Thyroid gland (tissue), 4 donors: ENCODE data around the gene NME9. TPM values are rescaled to one million over a fixed set of nuclear protein-coding genes. Genes with fewer than 3 reads are reported as not detected.

Source experiments
- DNase-seq, 2 donors: peaks; one replicate each; pipeline ENCODE4 v3.0.0-alpha.2; 2019
- H3K27ac ChIP-seq, 3 donors: fragments of 200-600 bp; sonication (generic); 1 replicate in 2 of 3; 2 replicates in 1 of 3; pipeline ENCODE4 v1.5.1; 2016 to 2019; ENCODE audit warnings: mild to moderate bottlenecking in 1 of 3, moderate library complexity in 1 of 3
- H3K27me3 ChIP-seq: fragments of 200-600 bp; sonication (generic); one replicate; pipeline ENCODE4 v1.5.1; 2019
- H3K36me3 ChIP-seq, 2 donors: fragments of 200-600 bp; sonication (generic); one replicate each; pipeline ENCODE4 v1.5.1; 2016 to 2019
- H3K4me1 ChIP-seq, 2 donors: fragments of 200-600 bp; sonication (generic); one replicate each; pipeline ENCODE4 v1.5.1; 2017 to 2019
- H3K4me3 ChIP-seq, 3 donors: fragments of 200-600 bp; sonication (generic); replicated peaks in 1 of 3; 1 replicate in 2 of 3; 2 replicates in 1 of 3; pipeline ENCODE4 v1.5.1; 2016; ENCODE audit warnings: mild to moderate bottlenecking in 1 of 3
- H3K9me3 ChIP-seq: fragments of 200-600 bp; sonication (generic); one replicate; pipeline ENCODE4 v1.5.1; 2017
- POLR2A ChIP-seq, 2 donors: fragments of 450-650 bp; IDR thresholded peaks; one replicate each; pipeline ENCODE4 v1.6.1; 2017; ENCODE audit warnings: antibody characterized with exemption in 2 of 2, mild to moderate bottlenecking in 2 of 2, moderate library complexity in 1 of 2
- WGBS, 2 donors: methylation state at CpG; one replicate each; pipeline ENCODE4 v1.1.5; 2017; 5-methylcytosine and 5-hydroxymethylcytosine counted together
- intact Hi-C: fragments of 100-400 bp; cut with DNase I; formaldehyde crosslinking; loops from one replicate; pipeline ENCODE4 v1.15.1; 2023
- total RNA-seq, 4 donors: library from RNA; depleted of rRNA; stranded (reverse); fragments of >200 nt; gene quantifications; one replicate each; pipeline ENCODE4 v1.2.3, GENCODE V29; 2016
- TF ChIP-seq, protein P1 (sequence below), 6 experiments: fragments of 200-600 bp in 3 of 6; fragments of 450-650 bp in 3 of 6; sonication (generic) in 3 of 6; IDR thresholded peaks; one replicate each; pipeline ENCODE4 v1.5.1; 2016 to 2019; ENCODE audit warnings: antibody characterized with exemption in 6 of 6, mild to moderate bottlenecking in 2 of 6, inconsistent platforms in 1 of 6, moderate library complexity in 1 of 6

The NME9 gene
- total RNA-seq, 4 donors from 2014 or later = 1.3 to 2.7 (median 2.6) TPM; not detected in 1

DNA sequence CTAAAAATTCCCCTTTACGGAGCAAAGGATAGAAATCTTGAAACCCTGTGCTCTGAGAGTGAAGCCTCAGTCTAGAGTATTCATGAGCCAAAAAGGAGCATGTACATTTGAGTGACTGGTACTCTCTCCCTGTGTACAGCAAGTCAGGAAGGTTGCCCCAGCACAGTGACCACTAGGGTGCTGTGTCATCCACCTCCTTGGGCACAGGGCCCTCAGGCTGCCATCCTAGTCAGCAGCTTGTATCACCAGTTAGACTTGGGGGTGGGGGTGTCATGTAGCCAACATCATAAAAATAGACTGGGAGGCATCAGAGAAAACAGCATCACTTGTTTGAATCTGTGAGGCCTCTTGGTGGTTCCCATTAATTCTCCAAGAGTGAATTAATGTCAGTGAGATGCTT is 12.0 kb downstream of the NME9 start:
- WGBS, 2 donors = 90 to 97% methylated on average over 1 of the region's 1 CpG
- Histone ChIP-seq H3K27me3 (no peaks in the 10 kb centered on the region), H3K27ac (no peak overlapping the region), H3K36me3 (no peaks in the 10 kb centered on the region), H3K9me3 (no peaks in the 10 kb centered on the region), H3K4me3 (no peak overlapping the region), H3K4me1 (no peaks in the 10 kb centered on the region)
- no peak for TF ChIP-seq POLR2A (IDR thresholded peaks at IDR 0.05)
- TF ChIP-seq, protein P1, sequence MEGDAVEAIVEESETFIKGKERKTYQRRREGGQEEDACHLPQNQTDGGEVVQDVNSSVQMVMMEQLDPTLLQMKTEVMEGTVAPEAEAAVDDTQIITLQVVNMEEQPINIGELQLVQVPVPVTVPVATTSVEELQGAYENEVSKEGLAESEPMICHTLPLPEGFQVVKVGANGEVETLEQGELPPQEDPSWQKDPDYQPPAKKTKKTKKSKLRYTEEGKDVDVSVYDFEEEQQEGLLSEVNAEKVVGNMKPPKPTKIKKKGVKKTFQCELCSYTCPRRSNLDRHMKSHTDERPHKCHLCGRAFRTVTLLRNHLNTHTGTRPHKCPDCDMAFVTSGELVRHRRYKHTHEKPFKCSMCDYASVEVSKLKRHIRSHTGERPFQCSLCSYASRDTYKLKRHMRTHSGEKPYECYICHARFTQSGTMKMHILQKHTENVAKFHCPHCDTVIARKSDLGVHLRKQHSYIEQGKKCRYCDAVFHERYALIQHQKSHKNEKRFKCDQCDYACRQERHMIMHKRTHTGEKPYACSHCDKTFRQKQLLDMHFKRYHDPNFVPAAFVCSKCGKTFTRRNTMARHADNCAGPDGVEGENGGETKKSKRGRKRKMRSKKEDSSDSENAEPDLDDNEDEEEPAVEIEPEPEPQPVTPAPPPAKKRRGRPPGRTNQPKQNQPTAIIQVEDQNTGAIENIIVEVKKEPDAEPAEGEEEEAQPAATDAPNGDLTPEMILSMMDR (IDR thresholded peaks at IDR 0.05) = no peak
- intact Hi-C loops = no loop called here
- no peak for DNase-seq

DNA sequence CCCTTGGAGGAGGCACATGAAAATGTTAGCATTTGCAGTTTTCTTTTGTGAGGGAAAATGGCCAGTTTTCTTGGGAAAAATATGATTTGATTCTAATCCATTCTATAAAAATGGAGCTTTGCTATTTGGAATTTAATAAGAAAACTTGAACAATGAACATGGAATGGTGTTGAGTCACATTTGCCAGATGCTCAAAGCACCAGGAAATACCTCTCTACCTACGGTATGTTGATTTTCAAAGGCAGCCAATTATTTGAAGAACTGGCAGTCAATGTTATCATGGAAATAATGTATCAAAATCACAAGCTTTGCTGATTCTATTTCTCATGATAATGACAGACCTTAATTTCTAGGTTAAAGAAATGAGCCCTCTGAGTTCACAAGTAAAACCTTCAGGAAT is 14.9 kb downstream of the NME9 start:
- TF ChIP-seq, protein P1 (IDR thresholded peaks at IDR 0.05) = no peak
- TF ChIP-seq POLR2A (IDR thresholded peaks at IDR 0.05) = no peak
- Histone ChIP-seq H3K27me3 (no peaks in the 10 kb centered on the region), H3K9me3 (no peaks in the 10 kb centered on the region), H3K4me1 (no peaks in the 10 kb centered on the region), H3K4me3 (no peak overlapping the region), H3K36me3 (no peaks in the 10 kb centered on the region), H3K27ac (no peak overlapping the region)
- WGBS, 2 donors = 71 to 78% methylated on average over 1 of the region's 1 CpG
- intact Hi-C loops = no loop called here
- DNase-seq = no peak

DNA sequence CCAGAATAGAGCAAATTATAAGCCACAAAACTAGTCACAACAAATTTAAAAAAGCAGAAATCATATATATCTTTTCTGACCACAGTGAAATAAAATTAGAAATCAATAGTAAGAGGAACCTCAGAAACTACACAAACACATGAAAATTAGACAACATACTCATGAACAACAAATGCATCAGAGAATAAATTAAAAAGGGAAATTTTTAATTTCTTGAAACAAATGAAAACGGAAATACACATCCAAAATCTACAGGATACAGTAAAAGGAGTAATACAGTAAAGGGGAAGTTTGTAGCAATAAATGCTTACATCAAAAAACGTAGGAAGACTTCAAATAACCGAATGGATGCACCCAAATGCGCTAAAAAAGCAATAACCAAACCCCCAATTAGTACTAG is 19.2 kb downstream of the NME9 start:
- H3K9me3 ChIP-seq = no peaks in the 10 kb centered on the region
- no peaks in the 10 kb centered on the region for H3K27me3 ChIP-seq
- TF ChIP-seq POLR2A (IDR thresholded peaks at IDR 0.05) = no peak
- TF ChIP-seq, protein P1 (IDR thresholded peaks at IDR 0.05) = no peak
- intact Hi-C loops = no loop called here
- 80 to 86% methylated on average over 4 of the region's 4 CpGs for WGBS, 2 donors
- no peak for DNase-seq
- no peaks in the 10 kb centered on the region for H3K36me3 ChIP-seq
- H3K27ac ChIP-seq = no peak overlapping the region
- H3K4me1 ChIP-seq = no peaks in the 10 kb centered on the region
- H3K4me3 ChIP-seq = no peak overlapping the region

DNA sequence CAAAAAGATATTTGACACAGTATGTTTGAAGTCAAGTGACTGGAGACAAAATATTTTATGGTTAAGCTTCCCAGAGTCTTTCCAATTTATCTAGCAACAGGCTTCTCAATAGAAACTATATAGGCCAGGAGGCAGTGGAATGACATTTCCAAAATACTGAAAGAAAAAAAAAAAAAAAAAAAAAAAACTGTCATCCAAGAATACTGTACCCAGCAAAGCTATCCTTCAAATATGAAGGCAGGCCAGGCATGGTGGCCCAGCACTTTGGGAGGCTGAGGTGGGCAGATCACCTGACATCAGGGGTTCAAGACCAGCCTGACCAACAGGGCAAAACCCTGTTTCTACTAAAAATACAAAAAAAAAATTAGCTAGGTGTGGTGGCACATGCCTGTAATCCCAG is 20.9 kb downstream of the NME9 start:
- no peaks in the 10 kb centered on the region for H3K36me3 ChIP-seq
- H3K27ac ChIP-seq = no peak overlapping the region
- no peaks in the 10 kb centered on the region for H3K4me1 ChIP-seq
- TF ChIP-seq, protein P1 (IDR thresholded peaks at IDR 0.05) = no peak
- TF ChIP-seq POLR2A (IDR thresholded peaks at IDR 0.05) = no peak
- H3K9me3 ChIP-seq = no peaks in the 10 kb centered on the region
- no peaks in the 10 kb centered on the region for H3K27me3 ChIP-seq
- intact Hi-C loops = no loop called here
- DNase-seq = no peak
- no peak overlapping the region for H3K4me3 ChIP-seq

DNA sequence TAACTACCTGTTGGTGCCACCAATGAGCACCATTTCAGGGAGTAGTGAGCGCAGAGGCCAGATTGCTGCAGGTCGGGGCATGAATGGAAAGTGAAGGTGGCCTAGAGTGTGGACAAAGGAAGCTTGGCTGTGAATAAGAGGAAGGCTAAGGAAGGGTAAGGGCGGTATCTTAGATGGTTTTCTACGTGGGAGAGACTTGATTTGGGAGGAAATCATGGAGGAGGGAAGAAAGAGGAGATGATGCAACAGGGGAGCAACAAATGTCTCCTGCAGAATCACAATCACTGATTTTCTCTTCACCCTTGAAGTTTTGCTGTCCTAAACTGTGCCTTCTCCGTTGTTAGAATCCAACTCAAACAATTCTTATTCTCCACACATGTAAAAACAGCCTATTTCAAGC is 21.8 kb downstream of the NME9 start:
- Histone ChIP-seq H3K36me3 (no peaks in the 10 kb centered on the region), H3K27me3 (no peaks in the 10 kb centered on the region), H3K27ac (no peak overlapping the region), H3K9me3 (no peaks in the 10 kb centered on the region), H3K4me3 (no peak overlapping the region), H3K4me1 (no peaks in the 10 kb centered on the region)
- TF ChIP-seq, protein P1 (IDR thresholded peaks at IDR 0.05) = no peak
- TF ChIP-seq POLR2A (IDR thresholded peaks at IDR 0.05) = no peak
- intact Hi-C loops = no loop called here
- WGBS, 2 donors = 90 to 93% methylated on average over 5 of the region's 5 CpGs
- no peak for DNase-seq
